Astrocyte (in vitro differentiated cells and primary cell): Measurements from ENCODE around the gene SAMD5. TPM values are rescaled to one million over a fixed set of nuclear protein-coding genes. Genes with fewer than 3 reads are reported as not detected.
A peak's percentile ranks its signal among the peaks of the same experiment; 100 is the strongest.

Experiments
- DNase-seq: peaks from one replicate; pipeline ENCODE4 v3.0.0-alpha.2; 2010; ENCODE audit warnings: low read depth
- FAIRE-seq: peaks from 2 replicates; lab custom pipeline; 2011; peaks lifted over from hg19 to GRCh38; lab: Jason Lieb, UNC
- H2AFZ ChIP-seq: 2 replicates; pipeline ENCODE4 v1.6.0; 2012; ENCODE audit warnings: low read depth, low read length, inconsistent platforms
- H3K27ac ChIP-seq: 2 replicates; pipeline ENCODE4 v1.5.1; 2011; ENCODE audit warnings: low read depth, low read length, inconsistent platforms
- H3K27me3 ChIP-seq: 2 replicates; pipeline ENCODE4 v1.6.0; 2011; ENCODE audit warnings: low read length, inconsistent platforms; ENCODE audit not compliant: insufficient read depth
- H3K36me3 ChIP-seq: 2 replicates; pipeline ENCODE4 v1.5.1; 2011; ENCODE audit warnings: low read length, inconsistent platforms; ENCODE audit not compliant: insufficient read depth
- H3K4me1 ChIP-seq: 2 replicates; pipeline ENCODE4 v1.5.1; 2011; ENCODE audit warnings: low read length, inconsistent platforms; ENCODE audit not compliant: insufficient read depth
- H3K4me2 ChIP-seq: 2 replicates; pipeline ENCODE4 v1.6.0; 2012; ENCODE audit warnings: low read length, inconsistent platforms
- H3K4me3 ChIP-seq: 2 replicates; pipeline ENCODE4 v1.5.1; 2011; ENCODE audit warnings: low read depth, mild to moderate bottlenecking, low read length, inconsistent platforms; ENCODE audit not compliant: insufficient read depth
- H3K79me2 ChIP-seq: 2 replicates; pipeline ENCODE4 v1.6.0; 2012; ENCODE audit warnings: mild to moderate bottlenecking, low read length, inconsistent platforms; ENCODE audit not compliant: insufficient read depth
- H3K9ac ChIP-seq: 2 replicates; pipeline ENCODE4 v1.6.0; 2012; ENCODE audit warnings: mild to moderate bottlenecking, low read length, inconsistent platforms
- H3K9me3 ChIP-seq: 2 replicates; pipeline ENCODE4 v1.5.1; 2012; ENCODE audit warnings: low read depth, mild to moderate bottlenecking, low read length, inconsistent platforms; ENCODE audit not compliant: insufficient read depth
- H4K20me1 ChIP-seq: 2 replicates; pipeline ENCODE4 v1.6.0; 2012; ENCODE audit warnings: low read length, inconsistent platforms; ENCODE audit not compliant: insufficient read depth
- H3K27ac Mint-ChIP-seq: one replicate; pipeline ENCODE4 v1.8.0; 2021; ENCODE audit warnings: mild to moderate bottlenecking, mixed read lengths; ENCODE audit not compliant: unreplicated experiment
- H3K27me3 Mint-ChIP-seq: one replicate; pipeline ENCODE4 v1.8.0; 2021; ENCODE audit warnings: low read depth, mixed read lengths; ENCODE audit not compliant: unreplicated experiment
- H3K36me3 Mint-ChIP-seq: one replicate; pipeline ENCODE4 v1.8.0; 2021; ENCODE audit warnings: low read depth, mixed read lengths; ENCODE audit not compliant: unreplicated experiment
- H3K4me1 Mint-ChIP-seq: one replicate; pipeline ENCODE4 v1.8.0; 2021; ENCODE audit warnings: low read depth, mixed read lengths; ENCODE audit not compliant: unreplicated experiment
- H3K4me3 Mint-ChIP-seq: one replicate; pipeline ENCODE4 v1.8.0; 2021; ENCODE audit warnings: mild to moderate bottlenecking, moderate library complexity, mixed read lengths; ENCODE audit not compliant: unreplicated experiment
- H3K9me3 Mint-ChIP-seq: one replicate; pipeline ENCODE4 v1.8.0; 2021; ENCODE audit warnings: mild to moderate bottlenecking, mixed read lengths; ENCODE audit not compliant: unreplicated experiment
- EZH2 ChIP-seq: IDR thresholded peaks from 2 replicates; pipeline ENCODE4 v1.6.1; 2012; ENCODE audit warnings: mild to moderate bottlenecking, low read length, inconsistent platforms; ENCODE audit not compliant: insufficient read depth
- total RNA-seq: library from RNA; stranded (reverse); gene quantifications from 2 replicates; pipeline ENCODE4 v1.2.1, GENCODE V29; 2021
- TF ChIP-seq, protein P1 (sequence below): IDR thresholded peaks from 2 replicates; pipeline ENCODE4 v1.5.1; 2011; ENCODE audit warnings: low read depth, mild to moderate bottlenecking, inconsistent platforms, low read length, moderate library complexity; ENCODE audit not compliant: insufficient read depth

Gene SAMD5
- total RNA-seq, 1 donor from 2014 or later = 0.93 TPM

GRCh38 chr6:147503587-147503986, 4.9 kb upstream of the SAMD5 start:
- H3K27me3 Mint-ChIP-seq = peaks cover 42% of the 10 kb centered on the region
- H3K9me3 Mint-ChIP-seq = no peaks in the 10 kb centered on the region
- no peak overlapping the region for H3K9ac ChIP-seq
- H2AFZ ChIP-seq = no peak overlapping the region
- H3K4me1 Mint-ChIP-seq = no peaks in the 10 kb centered on the region
- peaks cover 4% of the 10 kb centered on the region for H3K27me3 ChIP-seq
- H3K4me2 ChIP-seq = no peak overlapping the region
- no peaks in the 10 kb centered on the region for H3K36me3 Mint-ChIP-seq
- no peaks in the 10 kb centered on the region for H3K36me3 ChIP-seq
- H4K20me1 ChIP-seq = no peaks in the 10 kb centered on the region
- peaks cover 10% of the 10 kb centered on the region for H3K4me1 ChIP-seq
- no peak overlapping the region for H3K4me3 Mint-ChIP-seq
- DNase-seq (no peak), FAIRE-seq (no peak)
- no peak overlapping the region for H3K27ac ChIP-seq
- no peak overlapping the region for H3K4me3 ChIP-seq
- no peaks in the 10 kb centered on the region for H3K79me2 ChIP-seq
- no peak for TF ChIP-seq EZH2
- TF ChIP-seq, protein P1, sequence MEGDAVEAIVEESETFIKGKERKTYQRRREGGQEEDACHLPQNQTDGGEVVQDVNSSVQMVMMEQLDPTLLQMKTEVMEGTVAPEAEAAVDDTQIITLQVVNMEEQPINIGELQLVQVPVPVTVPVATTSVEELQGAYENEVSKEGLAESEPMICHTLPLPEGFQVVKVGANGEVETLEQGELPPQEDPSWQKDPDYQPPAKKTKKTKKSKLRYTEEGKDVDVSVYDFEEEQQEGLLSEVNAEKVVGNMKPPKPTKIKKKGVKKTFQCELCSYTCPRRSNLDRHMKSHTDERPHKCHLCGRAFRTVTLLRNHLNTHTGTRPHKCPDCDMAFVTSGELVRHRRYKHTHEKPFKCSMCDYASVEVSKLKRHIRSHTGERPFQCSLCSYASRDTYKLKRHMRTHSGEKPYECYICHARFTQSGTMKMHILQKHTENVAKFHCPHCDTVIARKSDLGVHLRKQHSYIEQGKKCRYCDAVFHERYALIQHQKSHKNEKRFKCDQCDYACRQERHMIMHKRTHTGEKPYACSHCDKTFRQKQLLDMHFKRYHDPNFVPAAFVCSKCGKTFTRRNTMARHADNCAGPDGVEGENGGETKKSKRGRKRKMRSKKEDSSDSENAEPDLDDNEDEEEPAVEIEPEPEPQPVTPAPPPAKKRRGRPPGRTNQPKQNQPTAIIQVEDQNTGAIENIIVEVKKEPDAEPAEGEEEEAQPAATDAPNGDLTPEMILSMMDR = no peak
- H3K9me3 ChIP-seq = no peaks in the 10 kb centered on the region
- H3K27ac Mint-ChIP-seq = no peak overlapping the region

- no peaks in the 10 kb centered on the region for H3K36me3 ChIP-seq
- FAIRE-seq (no peak), DNase-seq (no peak)
- H3K27ac Mint-ChIP-seq = no peak overlapping the region
- H3K9ac ChIP-seq = no peak overlapping the region
- H3K36me3 Mint-ChIP-seq = no peaks in the 10 kb centered on the region
- no peak for TF ChIP-seq EZH2
- TF ChIP-seq, protein P1 = no peak
- no peaks in the 10 kb centered on the region for H3K79me2 ChIP-seq
- H3K4me2 ChIP-seq = no peak overlapping the region
- H3K27me3 Mint-ChIP-seq = peaks cover 46% of the 10 kb centered on the region
- H3K4me1 Mint-ChIP-seq = no peaks in the 10 kb centered on the region
- H3K4me1 ChIP-seq = peaks cover 10% of the 10 kb centered on the region
- H3K27me3 ChIP-seq = peaks cover 11% of the 10 kb centered on the region
- no peak overlapping the region for H2AFZ ChIP-seq
- no peak overlapping the region for H3K4me3 Mint-ChIP-seq
- no peaks in the 10 kb centered on the region for H3K9me3 ChIP-seq
- no peaks in the 10 kb centered on the region for H4K20me1 ChIP-seq
- no peak overlapping the region for H3K4me3 ChIP-seq
- H3K27ac ChIP-seq = no peak overlapping the region
- no peaks in the 10 kb centered on the region for H3K9me3 Mint-ChIP-seq
Measured at GRCh38 chr6:147504848-147505247, 3.6 kb upstream of the SAMD5 start.

GRCh38 chr6:147506704-147507114, 1.8 kb upstream of the SAMD5 start:
- DNase-seq (peak; percentile 12), FAIRE-seq (no peak)
- no peaks in the 10 kb centered on the region for H3K9me3 ChIP-seq
- H3K9ac ChIP-seq = peak overlapping the region; percentile 77
- H3K27ac Mint-ChIP-seq = no peak overlapping the region
- H3K4me1 Mint-ChIP-seq = no peaks in the 10 kb centered on the region
- H3K27me3 ChIP-seq = peaks cover 16% of the 10 kb centered on the region
- peak overlapping the region; percentile 99 for H3K4me2 ChIP-seq
- H3K9me3 Mint-ChIP-seq = no peaks in the 10 kb centered on the region
- H2AFZ ChIP-seq = peak overlapping the region; percentile 89
- TF ChIP-seq, protein P1 = peak; percentile 67
- no peak for TF ChIP-seq EZH2
- no peaks in the 10 kb centered on the region for H3K36me3 ChIP-seq
- no peaks in the 10 kb centered on the region for H3K36me3 Mint-ChIP-seq
- H3K4me3 ChIP-seq = peak overlapping the region; percentile 85
- H3K79me2 ChIP-seq = no peaks in the 10 kb centered on the region
- peaks cover 49% of the 10 kb centered on the region for H3K27me3 Mint-ChIP-seq
- peaks cover 10% of the 10 kb centered on the region for H3K4me1 ChIP-seq
- H3K4me3 Mint-ChIP-seq = peak overlapping the region; percentile 84
- H4K20me1 ChIP-seq = no peaks in the 10 kb centered on the region
- no peak overlapping the region for H3K27ac ChIP-seq
